GM12892 (cell line): Measurements from ENCODE around the gene MROH9.

ENCODE experiments used
- POLR2A ChIP-seq: IDR thresholded peaks from 2 replicates; pipeline ENCODE4 v1.6.1; 2011; ENCODE audit warnings: low read depth, low read length, control low read depth
- TAF1 ChIP-seq: IDR thresholded peaks from 2 replicates; pipeline ENCODE4 v1.6.1; 2011; ENCODE audit warnings: low read depth, mild to moderate bottlenecking, control low read depth, low read length, borderline replicate concordance

DNA sequence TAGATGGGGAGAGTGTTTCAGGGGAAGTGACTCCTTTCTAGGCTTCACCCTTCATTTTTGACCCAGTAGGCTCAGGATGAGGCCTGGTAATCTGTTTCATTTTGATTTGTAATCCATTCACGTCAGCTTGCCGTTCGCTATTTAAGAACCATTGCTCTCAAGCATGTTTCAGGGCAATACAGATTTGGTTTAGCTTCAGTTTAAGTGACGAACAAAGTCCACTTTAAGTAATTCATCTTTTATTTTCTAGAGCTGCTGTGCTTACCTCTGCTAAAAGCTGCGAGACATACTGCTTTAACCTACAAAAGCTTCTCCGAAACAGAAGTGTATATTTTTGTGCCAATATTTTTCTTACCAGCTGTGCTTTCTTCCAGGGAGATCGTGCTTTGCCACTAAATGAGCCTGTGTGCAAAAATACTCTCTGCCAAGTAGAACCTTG is 146.4 kb downstream of the MROH9 start:
- TF ChIP-seq TAF1 (no peak), POLR2A (no peak)
